Endothelial cell of umbilical vein (primary cell): Measurements from ENCODE around the gene TXNRD1. TPM values are rescaled to one million over a fixed set of nuclear protein-coding genes. Genes with fewer than 3 reads are reported as not detected.

Experiments used
- BruUV-seq: library from RNA; stranded (reverse); fragments of 400-500 nt; replicated peaks from 2 replicates; lab custom pipeline; 2021; lab: Mats Ljungman, UMichigan
- CTCF ChIA-PET: fragments of 300-600, 350-600 bp; sonication (Branson Sonifier 250); formaldehyde crosslinking; loops from one replicate; lab custom pipeline; 2021; ENCODE audit warnings: antibody characterized with exemption, inconsistent platforms; lab: Charles Lee
- POLR2A ChIA-PET: fragments of 300-600, 350-600 bp; sonication (Branson Sonifier 250); formaldehyde crosslinking; loops from one replicate; lab custom pipeline; 2021; ENCODE audit warnings: antibody characterized with exemption, inconsistent platforms; lab: Charles Lee
- DNase-seq: peaks from one replicate; pipeline ENCODE4 v3.0.0-alpha.2; 2011; ENCODE audit warnings: low read depth, low spot score
- FAIRE-seq: peaks from 2 replicates; lab custom pipeline; 2011; peaks lifted over from hg19 to GRCh38; lab: Jason Lieb, UNC
- H2AFZ ChIP-seq: 2 replicates; pipeline ENCODE4 v1.6.0; 2012; ENCODE audit warnings: low read depth, low read length, control low read depth, inconsistent platforms
- H3K27ac ChIP-seq: 2 replicates; pipeline ENCODE4 v1.5.1; 2011; ENCODE audit warnings: low read depth, mild to moderate bottlenecking, control low read depth, low read length, moderate library complexity; ENCODE audit not compliant: insufficient read depth
- H3K27me3 ChIP-seq, 2 experiments: 2 replicates each; pipeline versions ENCODE4 v1.6.0 to v1.6.1; 2011; ENCODE audit warnings: low read length in 2 of 2, mixed read lengths in 1 of 2; ENCODE audit not compliant: control insufficient read depth in 2 of 2, insufficient read depth in 2 of 2
- H3K36me3 ChIP-seq, 2 experiments: 2 replicates in 1 of 2; 3 replicates in 1 of 2; pipeline ENCODE4 v1.5.1; 2011; ENCODE audit warnings: low read length in 2 of 2, mild to moderate bottlenecking in 1 of 2, moderate library complexity in 1 of 2; ENCODE audit not compliant: control insufficient read depth in 2 of 2, insufficient read depth in 2 of 2; ENCODE audit errors: extremely low read depth in 1 of 2
- H3K4me1 ChIP-seq: 3 replicates; pipeline ENCODE4 v1.5.1; 2011; ENCODE audit warnings: mild to moderate bottlenecking, low read length; ENCODE audit not compliant: control insufficient read depth, insufficient read depth; ENCODE audit errors: extremely low read depth
- H3K4me2 ChIP-seq: 2 replicates; pipeline ENCODE4 v1.6.1; 2011; ENCODE audit warnings: low read length, control low read depth, mixed read lengths; ENCODE audit not compliant: insufficient read depth
- H3K4me3 ChIP-seq, 3 experiments: fragments of 200-600 bp in 1 of 3; sonication (generic), shearing (Covaris generic) in 1 of 3; replicated peaks in 1 of 3; 2 replicates each; pipeline ENCODE4 v1.5.1; 2011 to 2016; ENCODE audit warnings: control low read depth in 3 of 3, low read length in 3 of 3, mild to moderate bottlenecking in 2 of 3, inconsistent platforms in 1 of 3, low read depth in 1 of 3, moderate library complexity in 1 of 3; ENCODE audit not compliant: insufficient read depth in 1 of 3
- H3K79me2 ChIP-seq: 2 replicates; pipeline ENCODE4 v1.6.0; 2012; ENCODE audit warnings: low read length, inconsistent platforms; ENCODE audit not compliant: control insufficient read depth, insufficient read depth
- H3K9ac ChIP-seq: replicated peaks from 2 replicates; pipeline ENCODE3; 2011; ENCODE audit warnings: low read length, control low read depth; ENCODE audit not compliant: insufficient read depth; ENCODE audit errors: extremely low read depth
- H3K9me1 ChIP-seq: replicated peaks from 3 replicates; pipeline ENCODE4 v1.6.0; 2011; ENCODE audit warnings: mild to moderate bottlenecking, low read length; ENCODE audit not compliant: control insufficient read depth, insufficient read depth; ENCODE audit errors: extremely low read depth
- H3K9me3 ChIP-seq: replicated peaks from 2 replicates; pipeline ENCODE4 v1.5.1; 2012; ENCODE audit warnings: low read length, inconsistent platforms; ENCODE audit not compliant: control insufficient read depth, insufficient read depth
- H4K20me1 ChIP-seq: replicated peaks from 2 replicates; pipeline ENCODE3; 2011; ENCODE audit warnings: mild to moderate bottlenecking, low read length; ENCODE audit not compliant: control insufficient read depth, insufficient read depth; ENCODE audit errors: extremely low read depth
- EZH2 ChIP-seq: IDR thresholded peaks from 2 replicates; pipeline ENCODE4 v1.6.1; 2012; ENCODE audit warnings: borderline replicate concordance, low read depth, mild to moderate bottlenecking, moderate library complexity, low read length, inconsistent platforms; ENCODE audit not compliant: severe bottlenecking
- FOS ChIP-seq: IDR thresholded peaks from 2 replicates; pipeline ENCODE4 v1.6.1; 2011; ENCODE audit warnings: mild to moderate bottlenecking, low read length, moderate library complexity, borderline replicate concordance; ENCODE audit not compliant: insufficient read depth
- GATA2 ChIP-seq: IDR thresholded peaks from 2 replicates; pipeline ENCODE4 v1.7.0; 2011; ENCODE audit warnings: low read depth, mild to moderate bottlenecking, moderate library complexity, mixed read lengths, low read length; ENCODE audit not compliant: insufficient read length, insufficient read depth
- JUN ChIP-seq: IDR thresholded peaks from 2 replicates; pipeline ENCODE4 v1.6.1; 2011; ENCODE audit warnings: borderline replicate concordance, low read depth; ENCODE audit not compliant: insufficient read length, insufficient read depth
- MYC ChIP-seq: IDR thresholded peaks from one replicate; pipeline ENCODE4 v1.6.1; 2011; ENCODE audit warnings: mild to moderate bottlenecking, low read depth, low read length
- POLR2A ChIP-seq: IDR thresholded peaks from 2 replicates; pipeline ENCODE4 v1.6.1; 2012; ENCODE audit warnings: low read depth, mild to moderate bottlenecking, control low read depth, low read length
- POLR2AphosphoS5 ChIP-seq: IDR thresholded peaks from 2 replicates; pipeline ENCODE4 v1.6.1; 2012; ENCODE audit warnings: low read depth, mild to moderate bottlenecking, control low read depth, low read length, moderate library complexity; ENCODE audit not compliant: insufficient read depth
- dilution Hi-C: fragments of 300-500 bp; cut with MboI; formaldehyde crosslinking; loops from one replicate; pipeline ENCODE4 v1.15.0; 2019; ENCODE audit warnings: low sequenced_read_pairs; ENCODE audit not compliant: extremely low pct_ligation_motif_present
- intact Hi-C: fragments of 100-400 bp; cut with micrococcal nuclease; formaldehyde crosslinking; loops from one replicate; pipeline ENCODE4 v1.10.0; 2022
- polyA plus RNA-seq, 4 experiments: library from polyadenylated mRNA; depleted of rRNA in 3 of 4; stranded (reverse) in 3 of 4; unstranded in 1 of 4; fragments of >200 nt; gene quantifications; 2 replicates each; pipeline versions ENCODE4 v1.2.1 to v1.2.3, GENCODE V29; 2011 to 2012; ENCODE audit warnings: missing spikeins in 1 of 4
- total RNA-seq: library from RNA; stranded (reverse); gene quantifications from 2 replicates; pipeline ENCODE4 v1.2.3, GENCODE V29; 2021
- TF ChIP-seq, protein P1 (sequence below): IDR thresholded peaks from 2 replicates; pipeline ENCODE4 v1.6.1; 2011; ENCODE audit not compliant: insufficient read depth, insufficient read length
- TF ChIP-seq, protein P2 (sequence below), 2 donors: IDR thresholded peaks; 1 replicate in 1 of 2; 2 replicates in 1 of 2; pipeline ENCODE4 v1.5.1; 2011; ENCODE audit warnings: low read length in 2 of 2, mild to moderate bottlenecking in 2 of 2, moderate library complexity in 2 of 2, control low read depth in 1 of 2, inconsistent platforms in 1 of 2, low read depth in 1 of 2; ENCODE audit not compliant: insufficient read depth in 1 of 2; ENCODE audit errors: extremely low read depth in 1 of 2

The TXNRD1 gene
- total and polyA plus RNA-seq, 2 donors (not counting 3 experiments of a cell fraction or from before 2014, with no cell fraction given), result 309 to 566 TPM

DNA sequence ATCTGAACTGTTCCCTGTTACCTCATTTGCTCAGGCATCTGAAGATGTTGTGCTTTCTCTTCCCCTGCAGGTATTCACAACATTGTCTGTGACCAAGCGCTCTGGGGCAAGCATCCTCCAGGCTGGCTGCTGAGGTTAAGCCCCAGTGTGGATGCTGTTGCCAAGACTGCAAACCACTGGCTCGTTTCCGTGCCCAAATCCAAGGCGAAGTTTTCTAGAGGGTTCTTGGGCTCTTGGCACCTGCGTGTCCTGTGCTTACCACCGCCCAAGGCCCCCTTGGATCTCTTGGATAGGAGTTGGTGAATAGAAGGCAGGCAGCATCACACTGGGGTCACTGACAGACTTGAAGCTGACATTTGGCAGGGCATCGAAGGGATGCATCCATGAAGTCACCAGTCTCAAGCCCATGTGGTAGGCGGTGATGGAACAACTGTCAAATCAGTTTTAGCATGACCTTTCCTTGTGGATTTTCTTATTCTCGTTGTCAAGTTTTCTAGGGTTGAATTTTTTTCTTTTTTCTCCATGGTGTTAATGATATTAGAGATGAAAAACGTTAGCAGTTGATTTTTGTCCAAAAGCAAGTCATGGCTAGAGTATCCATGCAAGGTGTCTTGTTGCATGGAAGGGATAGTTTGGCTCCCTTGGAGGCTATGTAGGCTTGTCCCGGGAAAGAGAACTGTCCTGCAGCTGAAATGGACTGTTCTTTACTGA is 132.9 kb downstream of the TXNRD1 start:
- H3K9me3 ChIP-seq, result no peaks in the 10 kb centered on the region
- no TSS peak for BruUV-seq
- no peak overlapping the region for H3K4me3 ChIP-seq
- peaks cover 44% of the 10 kb centered on the region for H3K79me2 ChIP-seq
- H3K4me2 ChIP-seq, result no peak overlapping the region
- FAIRE-seq (no peak), DNase-seq (no peak)
- TF ChIP-seq EZH2, result no peak
- TF ChIP-seq MYC, result no peak
- TF ChIP-seq, protein P1, sequence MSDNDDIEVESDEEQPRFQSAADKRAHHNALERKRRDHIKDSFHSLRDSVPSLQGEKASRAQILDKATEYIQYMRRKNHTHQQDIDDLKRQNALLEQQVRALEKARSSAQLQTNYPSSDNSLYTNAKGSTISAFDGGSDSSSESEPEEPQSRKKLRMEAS, result no peak
- H3K27me3 ChIP-seq, result no peaks in the 10 kb centered on the region
- ChIA-PET POLR2A (no interaction called here), CTCF (interaction anchor here (1.3 kb wide), 1 partner anchor 9 kb away, joined by 3 read pairs; no protein-coding TSS in a partner anchor)
- H3K9ac ChIP-seq, result no peak overlapping the region
- dilution Hi-C loops (no loop called here), intact Hi-C loops (no loop called here)
- H4K20me1 ChIP-seq, result peaks cover 5% of the 10 kb centered on the region
- H2AFZ ChIP-seq, result no peak overlapping the region
- peaks cover 24 to 52% of the 10 kb centered on the region in 2 experiments for H3K36me3 ChIP-seq
- H3K4me1 ChIP-seq, result no peaks in the 10 kb centered on the region
- H3K9me1 ChIP-seq, result no peaks in the 10 kb centered on the region
- no peak overlapping the region for H3K27ac ChIP-seq

- Histone ChIP-seq H3K9me3 (no peaks in the 10 kb centered on the region), H2AFZ (no peak overlapping the region), H3K4me2 (no peak overlapping the region), H3K9me1 (no peaks in the 10 kb centered on the region), H3K9ac (no peak overlapping the region), H3K36me3 (peaks cover 24 to 52% of the 10 kb centered on the region in 2 experiments), H3K4me1 (no peaks in the 10 kb centered on the region), H3K4me3 (no peak overlapping the region), H3K79me2 (peaks cover 44% of the 10 kb centered on the region), H3K27ac (no peak overlapping the region), H3K27me3 (no peaks in the 10 kb centered on the region), H4K20me1 (peaks cover 5% of the 10 kb centered on the region)
- ChIA-PET POLR2A (interaction anchor here (0.6 kb wide), 1 partner anchor 179 kb away, joined by 9 read pairs; no protein-coding TSS in a partner anchor), CTCF (interaction anchor here (1.3 kb wide), 1 partner anchor 9 kb away, joined by 3 read pairs; no protein-coding TSS in a partner anchor)
- TF ChIP-seq, protein P1, result no peak
- TF ChIP-seq, protein P2, sequence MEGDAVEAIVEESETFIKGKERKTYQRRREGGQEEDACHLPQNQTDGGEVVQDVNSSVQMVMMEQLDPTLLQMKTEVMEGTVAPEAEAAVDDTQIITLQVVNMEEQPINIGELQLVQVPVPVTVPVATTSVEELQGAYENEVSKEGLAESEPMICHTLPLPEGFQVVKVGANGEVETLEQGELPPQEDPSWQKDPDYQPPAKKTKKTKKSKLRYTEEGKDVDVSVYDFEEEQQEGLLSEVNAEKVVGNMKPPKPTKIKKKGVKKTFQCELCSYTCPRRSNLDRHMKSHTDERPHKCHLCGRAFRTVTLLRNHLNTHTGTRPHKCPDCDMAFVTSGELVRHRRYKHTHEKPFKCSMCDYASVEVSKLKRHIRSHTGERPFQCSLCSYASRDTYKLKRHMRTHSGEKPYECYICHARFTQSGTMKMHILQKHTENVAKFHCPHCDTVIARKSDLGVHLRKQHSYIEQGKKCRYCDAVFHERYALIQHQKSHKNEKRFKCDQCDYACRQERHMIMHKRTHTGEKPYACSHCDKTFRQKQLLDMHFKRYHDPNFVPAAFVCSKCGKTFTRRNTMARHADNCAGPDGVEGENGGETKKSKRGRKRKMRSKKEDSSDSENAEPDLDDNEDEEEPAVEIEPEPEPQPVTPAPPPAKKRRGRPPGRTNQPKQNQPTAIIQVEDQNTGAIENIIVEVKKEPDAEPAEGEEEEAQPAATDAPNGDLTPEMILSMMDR (IDR thresholded peaks at IDR 0.05; ENCODE audit: extremely low read depth in 1 of 2, insufficient read depth in 1 of 2, low read depth in 1 of 2, low read length in 2 of 2), result no peak
- TF ChIP-seq FOS, result no peak
- no peak for TF ChIP-seq JUN
- TF ChIP-seq MYC, result no peak
- no peak for TF ChIP-seq POLR2AphosphoS5
- no peak for TF ChIP-seq GATA2
- no peak for TF ChIP-seq POLR2A
- TF ChIP-seq EZH2, result no peak
- BruUV-seq, result TSS peak; percentile 54
- intact Hi-C loops, result no loop called here
- dilution Hi-C loops, result no loop called here
- no peak for DNase-seq
- no peak for FAIRE-seq
Measured at GRCh38 chr12:104348994-104349494, 133.5 kb downstream of the TXNRD1 start.
